SH-SY5Y (cell line): ENCODE measurements around the gene AFG1L.

Source experiments
- GATA2 ChIP-seq: IDR thresholded peaks from 2 replicates; pipeline ENCODE4 v1.6.1; 2011; ENCODE audit warnings: mild to moderate bottlenecking, low read depth, low read length
- GATA3 ChIP-seq: IDR thresholded peaks from 2 replicates; pipeline ENCODE4 v1.6.1; 2011; ENCODE audit warnings: low read depth, mild to moderate bottlenecking, low read length, moderate library complexity

GRCh38 chr6:108566406-108566805 lies 271.6 kb downstream of the AFG1L start:
- TF ChIP-seq GATA2 (no peak), GATA3 (no peak)
